NCI-H1048 (cell line): ENCODE measurements around the gene KLHL2.

Source experiments
- DNase-seq: peaks from one replicate; lab custom pipeline; 2025; lab: John Stamatoyannopoulos, UW

The KLHL2 gene

DNA sequence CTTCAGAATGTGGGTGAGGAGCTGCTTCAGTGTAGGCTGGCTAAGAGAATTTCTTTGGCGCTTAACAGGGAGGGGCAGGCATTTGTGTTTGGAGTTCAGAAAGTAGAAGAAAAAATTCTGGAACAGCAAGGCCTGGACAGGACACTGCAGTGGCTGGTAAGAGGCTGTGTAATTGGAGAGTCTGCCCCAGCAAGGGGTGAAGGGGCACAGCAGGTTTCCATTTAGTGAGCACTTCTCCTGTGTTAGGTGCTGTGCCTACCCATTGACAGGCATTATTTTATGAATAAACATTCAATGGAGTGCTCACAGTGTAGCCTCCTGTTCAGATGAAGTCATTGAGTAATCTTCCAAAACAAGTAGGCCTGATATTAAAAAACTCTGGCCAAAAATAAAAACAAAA, 160.8 kb downstream of the KLHL2 start:
- no peak for DNase-seq

DNA sequence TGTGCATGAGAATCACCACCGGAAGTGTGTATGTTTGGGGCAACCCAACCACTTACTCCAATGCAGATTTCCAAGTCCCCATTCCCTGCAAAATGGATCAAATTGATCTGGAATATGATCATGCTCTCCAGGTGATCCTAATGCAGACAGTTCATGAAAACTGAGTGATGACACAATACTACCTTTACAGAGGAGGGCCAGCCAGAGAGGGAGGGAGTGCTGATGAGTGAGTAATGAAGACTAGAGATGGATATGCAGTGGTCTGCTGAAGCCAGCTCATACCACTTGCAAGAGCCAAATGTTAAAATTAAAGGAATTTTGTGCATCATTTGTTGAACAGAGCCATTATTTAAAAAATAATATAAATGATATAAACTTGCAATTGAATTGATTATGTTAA, 161.2 kb downstream of the KLHL2 start:
- no peak for DNase-seq

DNA sequence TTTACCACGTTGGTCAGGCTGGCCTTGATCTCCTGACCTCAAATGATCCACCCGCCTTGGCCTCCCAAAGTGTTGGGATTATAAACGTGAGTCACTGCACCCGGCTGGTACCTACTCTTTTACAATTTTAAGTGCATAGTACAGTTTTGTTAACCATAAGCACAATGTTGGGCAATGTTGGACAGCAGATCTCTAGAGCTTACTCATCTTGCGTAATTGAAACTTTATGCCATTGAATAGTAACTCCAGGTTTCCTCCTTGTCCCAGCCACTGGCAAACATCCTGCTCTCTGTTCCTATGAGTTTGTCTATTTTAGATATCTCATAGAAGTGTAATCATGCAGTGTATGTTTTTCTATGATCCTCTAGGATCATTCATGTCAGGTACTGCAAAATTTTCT, 162.2 kb downstream of the KLHL2 start:
- no peak for DNase-seq

DNA sequence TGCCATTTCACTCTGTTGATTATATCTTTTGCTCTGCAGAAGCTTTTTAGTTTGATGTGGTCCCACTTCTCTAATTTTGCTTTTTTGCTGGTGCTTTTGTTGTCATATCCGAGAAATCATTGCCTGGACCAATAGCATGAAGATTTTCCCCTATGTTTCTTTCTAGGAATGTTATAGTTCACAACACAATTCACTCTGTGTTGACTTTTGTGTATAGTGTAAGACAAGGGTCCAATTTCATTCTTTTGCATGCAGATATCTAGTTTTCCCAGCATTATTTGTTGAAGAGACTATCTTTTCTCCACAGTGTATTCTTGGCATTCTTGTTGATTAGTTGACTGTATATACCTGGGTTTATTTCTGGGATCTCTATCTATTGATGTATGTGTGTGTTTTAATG, 163.2 kb downstream of the KLHL2 start:
- no peak for DNase-seq
